ENCODE results near the gene DOK7.
A peak's percentile ranks its signal among the peaks of the same experiment; 100 is the strongest.
"Not testable (repeated sequence)": the region's sequence is repeated elsewhere in the genome, so short reads cannot be mapped to it uniquely, and the experiment has no call there.

The DOK7 gene

DNA sequence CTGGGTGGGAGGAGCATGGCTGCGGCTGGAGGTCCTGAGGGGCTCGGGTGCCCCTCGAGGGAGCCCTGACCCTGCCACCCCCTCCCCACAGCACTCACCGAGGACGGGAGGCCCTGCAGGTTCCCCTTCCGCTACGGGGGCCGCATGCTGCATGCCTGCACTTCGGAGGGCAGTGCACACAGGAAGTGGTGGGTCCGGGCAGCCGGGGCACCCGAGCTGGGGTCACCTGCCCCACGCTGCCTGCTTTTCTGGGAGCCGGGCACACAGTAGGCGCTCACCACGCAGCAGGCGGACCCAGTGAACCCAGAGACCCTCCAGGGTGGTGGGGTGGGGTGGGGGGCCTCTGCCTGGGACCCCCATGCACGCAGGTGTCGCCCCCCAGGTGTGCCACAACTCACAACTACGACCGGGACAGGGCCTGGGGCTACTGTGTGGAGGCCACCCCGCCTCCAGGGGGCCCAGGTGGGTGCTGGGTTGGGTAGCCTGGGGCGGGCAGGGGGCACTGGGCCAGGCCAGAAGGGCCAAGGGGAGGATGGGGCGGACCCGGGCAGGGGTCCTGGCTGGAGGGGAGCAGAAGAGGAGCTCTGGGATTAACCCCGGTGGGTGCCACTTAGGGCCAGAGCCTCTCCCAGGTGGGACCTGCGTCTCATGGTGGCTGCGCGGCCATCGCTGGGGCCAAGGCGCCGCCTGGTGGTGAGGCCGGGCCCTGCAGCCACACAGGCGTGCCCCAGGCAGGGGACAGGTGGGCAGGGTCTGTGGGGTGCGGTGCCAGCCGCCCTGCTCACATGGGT is 20.0 kb upstream of the DOK7 start:
- DNase-seq (ENCODE audit: low read depth) = peak; percentile 33

DNA sequence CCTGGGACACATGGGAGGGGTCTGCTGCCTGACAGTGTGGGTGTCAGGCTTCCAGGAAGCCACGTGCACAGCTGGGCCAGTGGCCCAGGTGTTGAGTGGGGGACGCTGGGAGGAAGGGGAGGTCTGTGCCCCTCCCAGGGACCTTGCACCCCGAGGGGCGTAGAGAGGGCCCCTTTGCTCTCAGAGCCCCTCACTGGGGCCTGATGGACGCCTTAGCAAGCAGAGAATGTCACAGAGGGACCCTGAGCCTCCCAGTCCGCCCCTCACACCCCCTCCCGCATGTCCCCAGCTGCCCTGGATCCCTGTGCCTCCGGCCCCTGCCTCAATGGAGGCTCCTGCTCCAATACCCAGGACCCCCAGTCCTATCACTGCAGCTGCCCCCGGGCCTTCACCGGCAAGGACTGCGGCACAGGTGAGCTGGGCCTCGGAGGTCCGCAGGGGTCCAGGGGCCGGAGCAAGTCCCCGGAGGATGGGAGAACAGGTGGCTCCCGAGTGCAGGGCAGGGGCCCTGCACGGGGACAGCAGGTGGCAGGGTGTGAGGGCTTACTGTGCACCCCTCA is 19.3 kb upstream of the DOK7 start:
- DNase-seq (ENCODE audit: low read depth) = no peak

DNA sequence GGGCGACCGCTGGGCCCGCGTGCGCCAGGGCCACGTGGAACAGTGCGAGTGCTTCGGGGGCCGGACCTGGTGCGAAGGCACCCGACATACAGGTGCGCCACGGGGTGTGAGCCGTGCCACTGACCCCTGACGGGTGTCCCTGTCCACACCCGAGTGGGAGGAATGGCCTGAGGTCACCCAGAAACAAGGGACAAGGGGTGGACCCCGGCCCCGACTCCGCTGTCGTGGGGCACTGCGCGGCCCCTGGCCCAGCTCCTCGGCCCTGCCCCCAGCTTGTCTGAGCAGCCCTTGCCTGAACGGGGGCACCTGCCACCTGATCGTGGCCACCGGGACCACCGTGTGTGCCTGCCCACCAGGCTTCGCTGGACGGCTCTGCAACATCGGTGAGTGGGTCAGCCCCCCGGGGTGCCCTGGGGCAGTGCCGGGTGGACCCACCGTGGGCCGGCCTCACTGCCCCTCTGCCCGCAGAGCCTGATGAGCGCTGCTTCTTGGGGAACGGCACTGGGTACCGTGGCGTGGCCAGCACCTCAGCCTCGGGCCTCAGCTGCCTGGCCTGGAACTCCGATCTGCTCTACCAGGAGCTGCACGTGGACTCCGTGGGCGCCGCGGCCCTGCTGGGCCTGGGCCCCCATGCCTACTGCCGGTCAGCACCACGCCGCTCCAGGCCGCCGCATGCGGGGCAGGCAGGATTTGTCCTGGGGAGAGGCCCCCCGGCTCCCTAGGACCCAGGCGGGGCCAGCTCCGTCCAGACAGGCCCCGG is 18.6 kb upstream of the DOK7 start:
- DNase-seq (ENCODE audit: low read depth) = no peak

DNA sequence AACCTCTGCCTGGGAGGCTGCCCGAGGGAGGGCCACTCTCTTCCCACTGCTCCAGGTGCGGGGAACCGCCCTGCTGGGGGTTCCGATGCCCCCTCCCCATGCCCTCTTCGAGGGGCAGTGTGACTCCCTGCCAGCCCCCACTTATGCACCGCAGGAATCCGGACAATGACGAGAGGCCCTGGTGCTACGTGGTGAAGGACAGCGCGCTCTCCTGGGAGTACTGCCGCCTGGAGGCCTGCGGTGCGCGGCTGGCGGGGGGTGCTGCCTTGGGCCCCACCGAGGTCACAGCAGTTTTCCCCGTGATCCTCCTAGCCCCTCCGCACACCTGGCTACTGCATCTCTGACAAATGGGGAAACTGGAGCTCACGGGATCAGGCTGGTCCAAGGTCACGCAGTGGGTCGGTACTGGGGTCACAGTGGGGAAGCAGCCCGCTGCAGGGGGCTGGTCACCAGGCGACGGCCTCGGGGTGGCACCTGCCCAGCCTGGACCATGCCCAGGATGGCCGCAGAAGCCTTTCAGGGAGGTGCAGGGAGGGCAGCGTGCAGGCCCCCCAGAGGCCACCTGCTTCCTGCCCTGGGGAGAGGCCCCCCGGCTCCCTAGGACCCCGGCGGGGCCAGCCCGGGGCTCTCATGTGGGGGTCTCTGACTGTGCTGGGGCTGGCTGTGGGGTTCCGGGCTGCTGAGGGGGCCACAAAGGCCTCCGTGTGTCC is 17.8 kb upstream of the DOK7 start:
- DNase-seq (ENCODE audit: low read depth) = no peak

DNA sequence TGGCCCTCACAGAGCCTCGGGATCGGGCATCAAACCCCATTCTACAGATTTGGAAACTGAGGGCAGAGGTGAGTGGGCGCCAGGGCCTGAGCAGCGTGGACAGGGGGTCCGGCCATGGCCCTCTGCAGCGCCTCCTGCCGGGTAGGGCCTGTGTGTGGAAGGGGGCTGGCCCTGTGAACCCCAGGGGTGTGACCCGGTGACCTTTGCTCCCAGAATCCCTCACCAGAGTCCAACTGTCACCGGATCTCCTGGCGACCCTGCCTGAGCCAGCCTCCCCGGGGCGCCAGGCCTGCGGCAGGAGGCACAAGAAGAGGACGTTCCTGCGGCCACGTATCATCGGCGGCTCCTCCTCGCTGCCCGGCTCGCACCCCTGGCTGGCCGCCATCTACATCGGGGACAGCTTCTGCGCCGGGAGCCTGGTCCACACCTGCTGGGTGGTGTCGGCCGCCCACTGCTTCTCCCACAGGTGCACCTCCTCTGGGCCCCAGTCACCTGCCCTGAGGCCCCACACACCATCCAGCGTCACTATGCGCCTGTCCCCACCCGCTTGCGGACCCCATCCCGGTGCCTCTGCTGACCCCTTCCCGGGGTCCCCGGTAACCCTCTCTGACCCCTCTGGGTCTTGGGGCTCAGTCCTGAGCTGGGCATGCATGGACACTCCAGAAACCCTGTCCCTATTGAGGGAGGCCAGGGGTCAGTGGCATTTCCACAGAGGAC is 17.1 kb upstream of the DOK7 start:
- DNase-seq (ENCODE audit: low read depth) = no peak

DNA sequence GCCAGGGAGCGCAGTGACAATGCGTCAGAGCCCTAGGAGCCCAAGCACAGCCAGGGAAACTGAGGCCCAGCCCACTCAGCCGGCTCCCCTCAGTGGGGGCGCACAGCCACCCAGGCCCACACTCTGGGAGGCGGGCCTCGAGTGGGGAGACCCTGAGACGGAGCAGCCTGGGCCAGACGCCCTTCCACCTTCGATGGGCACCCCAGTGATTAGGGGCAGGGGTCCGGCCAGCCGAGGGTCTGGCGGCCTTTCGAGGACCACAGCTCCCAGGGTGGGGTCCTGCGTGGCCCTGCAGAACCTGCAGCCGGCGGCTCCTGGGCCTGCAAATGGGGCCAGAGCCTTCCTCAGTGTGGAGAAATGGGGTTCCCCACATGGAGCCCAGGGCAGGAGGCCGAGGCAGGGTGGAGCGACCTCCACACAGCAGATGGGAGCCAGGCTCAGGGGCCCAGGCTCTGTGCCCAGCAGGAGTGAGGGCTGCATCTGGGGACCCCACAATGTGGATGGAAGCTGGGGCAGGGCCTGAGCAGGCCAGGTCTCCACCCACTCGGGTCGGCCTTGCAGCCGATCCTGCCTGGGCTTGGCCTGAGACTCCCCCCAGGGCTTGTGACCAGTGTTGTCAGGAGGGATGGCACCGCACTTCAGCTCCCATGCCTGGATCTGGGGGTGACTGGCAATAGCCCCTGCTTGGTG is 16.3 kb upstream of the DOK7 start:
- DNase-seq (ENCODE audit: low read depth) = no peak

DNA sequence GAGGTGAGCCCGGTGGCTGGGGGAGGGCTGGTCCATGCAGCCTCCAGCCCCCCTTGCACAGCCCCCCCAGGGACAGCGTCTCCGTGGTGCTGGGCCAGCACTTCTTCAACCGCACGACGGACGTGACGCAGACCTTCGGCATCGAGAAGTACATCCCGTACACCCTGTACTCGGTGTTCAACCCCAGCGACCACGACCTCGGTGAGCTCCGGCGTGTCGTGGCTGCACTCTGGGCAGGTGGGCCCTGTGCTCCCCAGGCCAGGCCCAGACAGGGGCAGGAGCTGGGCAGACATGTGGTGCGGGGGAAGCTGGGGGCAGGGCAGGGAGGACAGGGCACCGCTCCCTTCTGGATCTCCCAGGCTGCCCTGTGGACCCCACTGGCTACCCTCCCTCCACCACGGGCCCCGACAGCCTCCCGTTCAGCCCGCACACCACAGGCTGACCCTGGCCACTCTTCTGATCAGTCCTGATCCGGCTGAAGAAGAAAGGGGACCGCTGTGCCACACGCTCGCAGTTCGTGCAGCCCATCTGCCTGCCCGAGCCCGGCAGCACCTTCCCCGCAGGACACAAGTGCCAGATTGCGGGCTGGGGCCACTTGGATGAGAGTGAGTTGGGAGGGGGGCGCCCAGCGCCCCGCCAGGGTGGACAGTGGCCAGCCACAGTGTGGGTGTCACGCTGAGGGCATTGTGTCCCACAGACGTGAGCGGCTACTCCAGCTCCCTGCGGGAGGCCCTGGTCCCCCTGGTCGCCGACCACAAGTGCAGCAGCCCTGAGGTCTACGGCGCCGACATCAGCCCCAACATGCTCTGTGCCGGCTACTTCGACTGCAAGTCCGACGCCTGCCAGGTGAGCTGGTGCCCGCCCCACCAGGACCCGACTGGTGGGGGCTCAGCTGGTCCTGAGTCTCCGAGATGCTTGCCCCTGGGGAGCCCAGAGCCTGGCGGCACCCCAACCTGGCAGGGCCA is 15.4 kb upstream of the DOK7 start:
- DNase-seq (ENCODE audit: low read depth) = no peak

DNA sequence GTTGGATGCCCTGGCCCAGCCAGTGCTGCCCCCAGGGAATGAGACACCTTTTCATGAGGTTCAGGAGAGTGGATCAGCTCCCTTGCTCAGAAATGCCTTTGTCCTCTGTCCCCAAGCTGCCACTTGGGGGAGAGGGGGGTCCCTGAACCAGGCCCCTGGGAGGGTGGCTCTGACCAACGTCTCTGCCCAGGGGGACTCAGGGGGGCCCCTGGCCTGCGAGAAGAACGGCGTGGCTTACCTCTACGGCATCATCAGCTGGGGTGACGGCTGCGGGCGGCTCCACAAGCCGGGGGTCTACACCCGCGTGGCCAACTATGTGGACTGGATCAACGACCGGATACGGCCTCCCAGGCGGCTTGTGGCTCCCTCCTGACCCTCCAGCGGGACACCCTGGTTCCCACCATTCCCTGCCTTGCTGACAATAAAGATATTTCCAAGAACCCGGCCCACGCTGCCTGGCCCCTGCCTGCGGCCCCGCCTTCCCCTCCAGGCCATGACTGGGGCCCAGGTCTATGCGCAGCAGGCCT is 14.0 kb upstream of the DOK7 start:
- DNase-seq (ENCODE audit: low read depth) = no peak

DNA sequence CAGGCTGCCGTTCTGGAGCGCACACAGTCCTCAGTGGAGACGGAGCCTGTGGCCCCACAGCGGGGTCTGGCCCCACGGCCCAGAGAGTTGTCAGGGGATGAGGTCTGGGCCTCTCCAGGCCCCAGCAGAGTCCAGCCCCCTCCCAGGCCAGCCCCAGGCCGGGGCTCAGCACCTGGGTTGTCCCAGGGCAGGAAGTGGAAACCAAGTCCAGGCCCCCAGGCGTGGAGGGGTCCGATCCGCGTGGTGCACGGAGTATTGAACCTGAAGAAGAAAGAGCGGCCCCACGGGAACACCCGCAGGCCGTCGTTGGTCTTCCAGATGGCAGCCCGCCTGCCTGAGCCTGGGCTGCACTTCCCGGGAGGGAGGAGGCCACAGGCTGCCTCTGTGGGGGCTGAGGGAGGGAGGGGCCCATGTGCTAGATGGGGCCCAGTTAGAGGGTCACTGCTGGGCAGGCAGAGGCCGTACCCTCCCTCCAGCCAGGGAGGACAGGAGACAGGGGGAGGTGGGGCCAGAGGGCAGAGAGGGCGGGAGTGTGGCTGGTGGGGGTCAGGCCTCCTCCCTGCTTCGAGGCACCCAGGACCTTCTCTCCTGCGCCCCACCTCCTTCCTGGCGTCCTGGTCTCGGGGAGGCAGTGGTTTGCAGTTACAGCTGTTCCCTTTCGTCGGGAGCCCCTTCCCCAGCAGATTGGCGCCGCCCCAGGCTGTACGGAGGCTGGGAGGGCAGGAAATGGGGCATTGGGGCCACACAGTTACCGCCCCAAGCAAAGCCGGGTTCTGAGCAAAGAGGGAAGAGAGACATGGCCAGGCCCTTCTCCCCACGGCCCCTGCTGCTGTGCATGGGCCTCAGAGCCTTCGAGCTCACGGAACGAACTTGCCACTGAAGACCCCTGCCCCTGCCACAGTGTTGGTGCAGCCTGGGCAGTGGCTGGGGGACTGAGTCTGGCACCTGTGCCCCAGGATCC is 13.3 kb upstream of the DOK7 start:
- DNase-seq (ENCODE audit: low read depth) = no peak

DNA sequence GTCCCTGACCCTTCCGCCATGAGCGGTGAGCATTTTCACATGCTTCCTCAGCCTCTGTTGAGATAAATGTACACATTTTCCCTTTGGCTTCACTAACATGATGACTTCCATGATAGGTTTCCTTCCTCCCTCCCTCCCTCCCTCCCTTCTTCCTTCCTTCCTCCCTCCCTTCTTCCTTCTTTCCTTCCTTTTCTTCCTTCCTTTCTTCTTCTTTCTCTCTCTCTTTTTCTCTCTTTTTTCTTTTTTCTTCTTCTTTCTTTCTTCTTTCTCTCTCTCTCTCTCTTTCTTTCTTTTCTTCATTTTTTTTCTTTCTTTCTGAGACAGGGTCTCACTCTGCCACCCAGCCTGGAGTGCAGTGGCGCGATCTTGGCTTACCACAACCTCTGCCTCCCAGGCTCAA is 12.5 kb upstream of the DOK7 start:
- no peak for DNase-seq (ENCODE audit: low read depth)

DNA sequence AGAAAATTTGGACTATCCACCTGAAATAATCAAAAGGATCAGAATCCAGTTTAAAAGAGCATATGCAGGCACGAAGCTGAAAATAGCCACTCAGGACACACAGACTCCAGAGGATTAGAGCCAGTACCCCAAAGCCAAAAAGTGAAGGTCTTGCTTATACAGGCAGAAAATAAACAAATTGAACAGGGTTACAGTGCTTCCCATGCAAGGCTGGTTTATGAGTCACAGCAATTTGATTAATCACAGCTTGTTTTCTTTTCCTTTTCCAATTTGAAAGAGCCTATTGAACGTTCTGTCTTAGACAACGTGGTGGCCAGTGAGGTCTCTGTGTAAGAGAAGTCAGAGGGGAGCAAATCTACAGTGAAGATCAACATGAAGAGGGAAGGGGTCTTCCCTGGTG is 11.2 kb upstream of the DOK7 start:
- DNase-seq (ENCODE audit: low read depth) = no peak

DNA sequence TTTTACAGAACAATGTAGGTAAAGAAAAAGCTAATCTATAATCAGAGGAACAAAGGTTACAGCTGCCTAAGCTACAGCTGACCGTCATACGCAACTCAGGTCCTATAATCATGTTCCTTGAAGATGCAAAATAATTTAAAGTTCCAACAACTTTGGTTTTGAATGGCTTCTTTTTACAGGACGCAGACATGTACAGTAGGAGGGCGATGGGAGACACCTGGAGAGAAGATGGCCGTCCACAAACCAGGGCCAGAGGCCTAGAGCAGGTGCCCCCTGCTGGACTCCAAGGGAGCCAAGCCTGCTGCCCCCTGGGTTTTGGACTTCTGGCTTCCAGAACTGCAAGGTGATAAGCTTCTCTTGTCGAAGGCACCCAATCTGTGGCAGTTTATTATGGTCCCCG is 10.7 kb upstream of the DOK7 start:
- DNase-seq (ENCODE audit: low read depth) = no peak

DNA sequence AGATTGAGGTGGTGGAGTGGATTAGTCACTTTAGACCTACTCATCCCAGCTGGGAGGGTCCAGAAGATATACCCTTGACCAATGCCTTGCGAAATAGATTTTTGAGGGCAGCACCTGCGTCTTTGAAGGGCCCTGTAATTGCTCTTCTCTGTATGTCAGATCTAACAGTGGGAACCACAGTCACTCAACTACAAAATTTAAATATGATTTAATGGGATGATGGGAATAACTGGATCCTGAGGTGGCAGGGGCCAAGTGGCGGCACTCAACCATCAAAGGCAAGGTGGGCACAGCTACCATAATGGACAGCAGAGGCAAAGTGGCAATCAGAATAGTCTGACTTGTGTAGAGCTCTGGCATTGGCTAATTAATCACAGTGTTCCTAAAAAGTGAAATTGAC is 7.5 kb upstream of the DOK7 start:
- not testable (repeated sequence) for DNase-seq (ENCODE audit: low read depth)

DNA sequence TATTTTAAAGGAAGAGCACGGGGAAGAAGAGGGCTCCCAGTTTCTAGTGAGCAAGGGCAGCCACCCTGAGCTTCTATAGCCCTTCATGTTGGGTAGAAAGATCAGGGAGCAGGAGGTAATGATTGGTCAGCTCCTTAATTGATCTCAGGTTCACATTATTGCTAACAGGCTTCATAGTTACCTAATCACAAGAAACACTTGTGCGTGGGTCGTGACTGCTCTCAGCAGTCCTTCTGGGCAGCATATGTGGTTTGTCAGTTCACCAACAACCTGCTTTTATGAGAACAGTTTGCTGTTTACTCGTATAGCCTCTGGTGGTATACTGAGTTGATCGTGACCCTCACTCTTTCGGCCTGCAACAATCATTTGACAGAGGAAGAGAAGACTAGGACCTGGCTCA is 4.7 kb upstream of the DOK7 start:
- DNase-seq (ENCODE audit: low read depth) = no peak

DNA sequence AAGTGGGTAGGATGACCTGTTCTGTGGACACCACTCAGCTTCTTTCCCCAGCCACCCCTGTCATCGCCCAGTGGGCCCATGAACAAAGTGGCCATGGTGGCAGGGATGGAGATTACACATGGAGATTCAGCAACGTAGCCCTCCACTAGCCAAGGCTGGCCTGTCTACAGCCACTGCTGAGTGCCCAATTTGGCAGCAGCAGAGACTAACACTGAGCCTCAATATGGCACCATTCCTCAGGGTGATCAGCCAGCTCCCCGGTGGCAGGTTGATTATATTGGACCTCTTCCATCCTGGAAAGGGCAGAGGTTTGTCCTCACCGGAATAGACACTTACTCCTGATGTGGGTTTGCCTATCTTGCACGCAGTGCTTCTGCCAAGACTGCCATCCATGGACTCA is 4.0 kb upstream of the DOK7 start:
- DNase-seq (ENCODE audit: low read depth) = not testable (repeated sequence)

DNA sequence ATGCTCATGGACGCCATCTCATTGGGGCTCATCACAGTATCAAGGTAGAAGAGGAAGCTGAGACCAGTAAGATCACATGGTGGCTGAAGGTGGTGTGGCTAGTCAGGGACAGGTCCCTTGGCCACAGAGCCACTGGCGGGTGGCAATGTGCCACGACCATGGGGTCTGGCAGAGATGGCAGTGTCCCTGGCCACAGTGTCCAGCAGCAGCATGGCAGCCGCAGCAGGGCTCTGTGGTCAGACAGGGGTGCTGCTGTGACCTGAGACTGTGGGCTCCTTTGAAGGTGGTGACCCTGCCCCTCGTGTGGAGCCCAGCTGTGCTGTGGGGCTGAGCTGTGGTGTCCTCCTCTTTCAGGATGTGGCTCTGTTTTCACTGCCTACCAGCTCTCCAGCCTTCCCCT is 2.2 kb upstream of the DOK7 start:
- no peak for DNase-seq (ENCODE audit: low read depth)

DNA sequence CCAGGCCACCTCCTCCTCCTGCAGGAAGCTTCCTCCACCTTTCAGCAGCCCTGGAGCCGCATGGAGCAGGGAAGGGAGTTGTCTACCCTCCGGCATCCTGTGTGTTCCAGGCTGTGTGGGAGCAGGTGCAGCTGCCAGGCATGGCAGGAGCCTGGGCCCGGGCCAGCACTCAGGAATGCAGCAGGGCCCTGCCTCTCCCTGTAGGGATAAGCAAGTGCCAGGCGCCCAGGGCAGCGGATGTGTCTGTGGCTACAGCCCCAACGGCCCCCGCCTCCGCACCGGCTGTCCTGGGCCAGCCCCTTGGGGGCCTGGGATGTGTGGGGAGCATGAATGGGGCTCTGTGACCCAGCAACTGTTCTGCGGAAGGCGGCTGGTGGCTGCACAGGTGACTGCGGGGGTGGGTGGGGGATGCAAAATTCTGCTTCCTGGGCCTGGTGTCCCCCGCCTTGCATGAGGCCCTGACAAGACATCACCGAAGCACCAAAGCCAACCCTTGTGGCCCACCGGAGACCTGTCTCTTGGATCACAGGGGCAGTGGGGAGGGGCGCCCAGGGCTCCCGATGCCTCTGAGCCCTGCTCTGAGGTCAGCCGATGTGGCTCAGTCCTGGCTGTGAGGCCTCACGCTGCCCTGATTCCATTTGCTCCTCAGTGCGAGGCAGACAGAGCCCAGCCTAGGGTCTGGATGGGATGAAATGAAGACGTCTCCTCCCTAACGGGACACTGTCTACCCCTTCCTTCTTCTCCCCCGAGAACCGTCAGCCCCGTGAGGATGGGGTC is 1.4 kb upstream of the DOK7 start:
- no peak for DNase-seq (ENCODE audit: low read depth)

DNA sequence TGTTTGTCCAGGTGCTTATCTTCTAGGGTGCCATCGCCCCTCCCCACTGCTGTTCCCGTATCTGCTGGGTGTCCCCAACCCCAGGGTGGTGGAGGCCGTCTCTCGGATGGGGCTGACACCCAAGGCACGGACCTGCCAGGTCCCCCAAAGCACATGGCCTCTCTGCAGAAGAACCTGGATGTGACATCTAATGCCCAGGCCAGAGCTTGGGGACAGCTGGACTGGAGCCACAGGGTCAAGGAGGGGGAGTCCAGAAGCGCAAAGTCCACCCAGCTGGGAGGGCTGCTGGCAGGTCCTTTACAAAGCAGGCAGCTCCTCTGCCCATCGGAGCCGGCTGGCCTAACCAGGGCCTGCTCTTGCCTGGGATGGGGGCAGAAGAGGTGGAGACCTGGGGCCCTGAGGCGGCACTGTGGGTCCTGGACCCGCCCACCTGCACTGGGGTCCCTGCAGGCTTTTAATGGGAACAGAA is 751 bp upstream of the DOK7 start:
- no peak for DNase-seq (ENCODE audit: low read depth)

All from activated T-helper 9 cell treated with anti-CD3 and anti-CD28 coated beads, Interleukin-2, amount 50 U/mL, for 16 hours (primary cell).